Gastrocnemius medialis (tissue), 4 donors: ENCODE results near the gene SMARCD1. TPM values are rescaled to one million over a fixed set of nuclear protein-coding genes. Genes with fewer than 3 reads are reported as not detected.

Experiments
- ATAC-seq, 2 donors: fragments of 150-250 bp; one replicate each; pipeline ENCODE4 v1.9.1; 2016
- DNase-seq, 2 donors: peaks; one replicate each; pipeline ENCODE4 v3.0.0-alpha.2; 2019
- H3K27ac ChIP-seq, 4 donors: fragments of 200-600 bp; sonication (generic); 1 replicate in 1 of 4; 2 replicates in 3 of 4; pipeline ENCODE4 v1.5.1; 2016 to 2018; ENCODE audit warnings: mild to moderate bottlenecking in 2 of 4, moderate library complexity in 1 of 4
- H3K27me3 ChIP-seq, 3 donors: fragments of 200-600 bp; sonication (generic) in 2 of 3; 1 replicate in 1 of 3; 2 replicates in 2 of 3; pipeline versions ENCODE4 v1.5.1 to v1.6.0; 2016 to 2019; ENCODE audit warnings: mild to moderate bottlenecking in 1 of 3, moderate library complexity in 1 of 3
- H3K36me3 ChIP-seq, 2 donors: fragments of 200-600 bp; sonication (generic) in 1 of 2; one replicate each; pipeline ENCODE4 v1.5.1; 2017 to 2018
- H3K4me1 ChIP-seq, 2 donors: fragments of 200-600 bp; sonication (generic) in 1 of 2; one replicate each; pipeline ENCODE4 v1.5.1; 2016 to 2017; ENCODE audit warnings: mild to moderate bottlenecking in 2 of 2
- H3K4me3 ChIP-seq, 4 donors: fragments of 200-600 bp; sonication (generic) in 3 of 4; 1 replicate in 1 of 4; 2 replicates in 3 of 4; pipeline ENCODE4 v1.5.1; 2016 to 2019; ENCODE audit warnings: mild to moderate bottlenecking in 2 of 4
- H3K9me3 ChIP-seq, 3 donors: fragments of 200-600 bp; sonication (generic) in 2 of 3; 1 replicate in 1 of 3; 2 replicates in 2 of 3; pipeline ENCODE4 v1.5.1; 2016 to 2019
- POLR2A ChIP-seq, 2 donors: fragments of 450-650 bp; IDR thresholded peaks; one replicate each; pipeline ENCODE4 v1.6.1; 2017; ENCODE audit warnings: antibody characterized with exemption in 2 of 2, mild to moderate bottlenecking in 2 of 2, moderate library complexity in 2 of 2
- in situ Hi-C, 4 donors: fragments of 200-750 bp; cut with MboI; loops; one replicate each; pipeline versions ENCODE4 v1.15.0 to v1.8.0; 2017; ENCODE audit warnings: low sequenced_read_pairs in 4 of 4
- intact Hi-C: fragments of 100-400 bp; cut with DNase I; formaldehyde crosslinking; loops from one replicate; pipeline ENCODE4 v1.15.1; 2023; ENCODE audit warnings: low total_unique reads
- total RNA-seq, 4 donors: library from RNA; depleted of rRNA; stranded (reverse); fragments of >200 nt; gene quantifications; one replicate each; pipeline versions ENCODE4 v1.1.0 to v1.2.3, GENCODE V29; 2016
- TF ChIP-seq, protein P1 (sequence below), 5 experiments: fragments of 450-650 bp in 3 of 5; fragments of 200-600 bp in 2 of 5; sonication (generic) in 2 of 5; IDR thresholded peaks in 4 of 5; conservative IDR thresholded peaks in 1 of 5; 1 replicate in 4 of 5; 2 replicates in 1 of 5; pipeline ENCODE4 v1.5.1; 2016 to 2019; ENCODE audit warnings: antibody characterized with exemption in 5 of 5, mild to moderate bottlenecking in 3 of 5, moderate library complexity in 3 of 5

Gene SMARCD1
- total RNA-seq, 4 donors from 2014 or later, result 16.9 to 27.3 (median 20.1) TPM

DNA sequence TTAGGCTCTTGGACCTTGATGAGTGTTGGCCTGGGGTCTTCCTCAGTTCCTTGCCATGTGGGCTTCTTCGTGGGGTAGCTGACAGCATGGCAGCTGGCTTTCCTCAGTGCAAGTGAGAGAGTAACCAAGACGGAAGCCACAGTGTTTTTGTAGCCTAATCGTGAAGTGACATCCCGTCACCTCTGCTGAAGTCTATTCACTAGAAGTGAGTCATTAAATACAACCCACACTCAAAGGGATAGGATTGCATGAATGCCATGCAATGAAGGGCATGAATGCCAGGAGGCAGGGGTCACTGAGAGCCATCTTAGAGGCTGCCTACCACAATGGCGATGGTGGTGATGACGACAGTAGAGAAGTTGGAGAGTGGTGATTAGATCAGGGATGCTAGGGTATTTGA is 41.3 kb upstream of the SMARCD1 start:
- Histone ChIP-seq H3K27ac (no peak overlapping the region), H3K4me1 (no peaks in the 10 kb centered on the region), H3K9me3 (no peaks in the 10 kb centered on the region), H3K4me3 (no peak overlapping the region), H3K36me3 (no peaks in the 10 kb centered on the region), H3K27me3 (peaks cover 0 to 9% (median 4%) of the 10 kb centered on the region in 3 donors)
- TF ChIP-seq, protein P1, sequence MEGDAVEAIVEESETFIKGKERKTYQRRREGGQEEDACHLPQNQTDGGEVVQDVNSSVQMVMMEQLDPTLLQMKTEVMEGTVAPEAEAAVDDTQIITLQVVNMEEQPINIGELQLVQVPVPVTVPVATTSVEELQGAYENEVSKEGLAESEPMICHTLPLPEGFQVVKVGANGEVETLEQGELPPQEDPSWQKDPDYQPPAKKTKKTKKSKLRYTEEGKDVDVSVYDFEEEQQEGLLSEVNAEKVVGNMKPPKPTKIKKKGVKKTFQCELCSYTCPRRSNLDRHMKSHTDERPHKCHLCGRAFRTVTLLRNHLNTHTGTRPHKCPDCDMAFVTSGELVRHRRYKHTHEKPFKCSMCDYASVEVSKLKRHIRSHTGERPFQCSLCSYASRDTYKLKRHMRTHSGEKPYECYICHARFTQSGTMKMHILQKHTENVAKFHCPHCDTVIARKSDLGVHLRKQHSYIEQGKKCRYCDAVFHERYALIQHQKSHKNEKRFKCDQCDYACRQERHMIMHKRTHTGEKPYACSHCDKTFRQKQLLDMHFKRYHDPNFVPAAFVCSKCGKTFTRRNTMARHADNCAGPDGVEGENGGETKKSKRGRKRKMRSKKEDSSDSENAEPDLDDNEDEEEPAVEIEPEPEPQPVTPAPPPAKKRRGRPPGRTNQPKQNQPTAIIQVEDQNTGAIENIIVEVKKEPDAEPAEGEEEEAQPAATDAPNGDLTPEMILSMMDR (IDR thresholded peaks at IDR 0.05 in 4 of 5, conservative IDR thresholded peaks at IDR 0.05 in 1 of 5), result no peak
- no peak for TF ChIP-seq POLR2A (IDR thresholded peaks at IDR 0.05)
- intact Hi-C loops (no loop called here), in situ Hi-C loops (no loop called here)
- no peak for ATAC-seq
- DNase-seq, result no peak

- H3K27me3 ChIP-seq, result peaks cover 9 to 28% (median 12%) of the 10 kb centered on the region in 3 donors
- no peaks in the 10 kb centered on the region for H3K9me3 ChIP-seq
- ATAC-seq (no peak), DNase-seq (no peak)
- TF ChIP-seq, protein P1 (IDR thresholded peaks at IDR 0.05 in 4 of 5, conservative IDR thresholded peaks at IDR 0.05 in 1 of 5), result no peak
- TF ChIP-seq POLR2A (IDR thresholded peaks at IDR 0.05), result no peak
- no peaks in the 10 kb centered on the region for H3K4me1 ChIP-seq
- no peaks in the 10 kb centered on the region for H3K36me3 ChIP-seq
- in situ Hi-C loops, result no loop called here
- no peak overlapping the region for H3K4me3 ChIP-seq
- no peak overlapping the region for H3K27ac ChIP-seq
- intact Hi-C loops, result no loop called here
Measured at GRCh38 chr12:50047693-50048250, 37.4 kb upstream of the SMARCD1 start.

DNA sequence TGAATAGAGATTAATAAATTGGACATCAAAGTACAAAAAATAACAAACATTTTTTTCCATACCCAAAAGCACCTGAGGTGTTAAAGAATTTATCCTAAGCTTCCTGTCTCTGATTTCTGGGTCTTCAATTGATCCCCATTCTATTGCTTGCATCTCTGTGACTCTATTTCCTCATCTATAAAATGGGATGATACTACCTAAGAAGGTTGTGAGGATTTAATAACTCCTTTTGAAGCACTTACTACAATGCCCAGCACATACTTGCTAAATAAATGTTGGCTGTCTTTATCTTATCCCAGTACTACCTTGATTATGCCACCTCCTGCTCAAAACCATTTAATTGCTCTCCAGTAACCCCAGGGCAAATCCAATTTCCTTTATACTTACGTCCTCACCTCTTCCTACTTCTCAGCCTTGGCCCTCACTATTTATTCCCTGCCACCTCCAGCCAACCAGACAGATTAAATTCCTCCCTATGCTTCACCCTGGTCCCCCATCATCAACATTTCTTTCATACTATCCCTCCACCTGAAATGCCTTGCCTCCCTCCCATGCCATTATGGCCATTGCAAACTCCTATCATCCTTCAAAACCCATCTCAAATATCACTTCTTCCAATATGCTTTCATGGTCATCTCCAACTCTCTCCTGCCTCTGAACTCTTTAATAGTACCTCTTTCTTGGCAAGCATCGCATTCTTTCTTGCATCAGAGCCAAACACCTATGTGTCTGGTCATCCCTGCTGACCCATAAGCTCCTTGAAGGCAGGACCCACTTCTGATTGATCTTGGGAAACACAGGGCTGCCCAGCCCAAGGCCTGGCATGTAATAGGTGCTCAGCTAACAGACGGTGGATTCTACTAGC is 35.7 kb upstream of the SMARCD1 start:
- ATAC-seq, result no peak

GRCh38 chr12:50050119-50050385 is 35.1 kb upstream of the SMARCD1 start:
- no peaks in the 10 kb centered on the region for H3K36me3 ChIP-seq
- no peak for DNase-seq
- H3K27ac ChIP-seq, result no peak overlapping the region
- H3K4me3 ChIP-seq, result no peak overlapping the region
- in situ Hi-C loops (loop anchor here in 1 of 4 donors (5.0 kb wide), 1 partner anchor 78 kb away; the partner anchor contains the start of gene AQP6), intact Hi-C loops (loop anchor here (10.0 kb wide), 1 partner anchor 185 kb away; no protein-coding TSS in a partner anchor)
- no peaks in the 10 kb centered on the region for H3K4me1 ChIP-seq
- H3K27me3 ChIP-seq, result peaks cover 9 to 30% (median 12%) of the 10 kb centered on the region in 3 donors
- no peak for ATAC-seq
- TF ChIP-seq, protein P1 (IDR thresholded peaks at IDR 0.05 in 4 of 5, conservative IDR thresholded peaks at IDR 0.05 in 1 of 5), result no peak
- TF ChIP-seq POLR2A (IDR thresholded peaks at IDR 0.05), result no peak
- H3K9me3 ChIP-seq, result no peaks in the 10 kb centered on the region

More for the DNA sequence above, 35.7 kb upstream of the SMARCD1 start:
- Histone ChIP-seq H3K4me1 (no peaks in the 10 kb centered on the region), H3K9me3 (no peaks in the 10 kb centered on the region), H3K27ac (no peak overlapping the region), H3K36me3 (no peaks in the 10 kb centered on the region), H3K4me3 (no peak overlapping the region), H3K27me3 (peaks cover 9 to 30% (median 12%) of the 10 kb centered on the region in 3 donors)
- no peak for TF ChIP-seq POLR2A (IDR thresholded peaks at IDR 0.05)
- TF ChIP-seq, protein P1 (IDR thresholded peaks at IDR 0.05 in 4 of 5, conservative IDR thresholded peaks at IDR 0.05 in 1 of 5), result no peak
- intact Hi-C loops (loop anchor here (10.0 kb wide), 1 partner anchor 185 kb away; no protein-coding TSS in a partner anchor), in situ Hi-C loops (loop anchor here in 1 of 4 donors (5.0 kb wide), 1 partner anchor 77 kb away; the partner anchor contains the start of gene AQP6)
- DNase-seq, result no peak
